GM18861 (cell line): Measurements from ENCODE around the gene KLF9.

Source experiments
- ATAC-seq: cut with Tn5 transposase; IDR thresholded peaks from one replicate; pipeline ENCODE4 v1.9.1; 2021; ENCODE audit not compliant: unreplicated experiment

KLF9 gene

GRCh38 chr9:70413799-70414775, at the start of gene KLF9:
KLF9 (minus strand) TSS chr9:70414657; CDS start chr9:70413363, 1,294 bp downstream.
- peak; percentile 55 for ATAC-seq

DNA sequence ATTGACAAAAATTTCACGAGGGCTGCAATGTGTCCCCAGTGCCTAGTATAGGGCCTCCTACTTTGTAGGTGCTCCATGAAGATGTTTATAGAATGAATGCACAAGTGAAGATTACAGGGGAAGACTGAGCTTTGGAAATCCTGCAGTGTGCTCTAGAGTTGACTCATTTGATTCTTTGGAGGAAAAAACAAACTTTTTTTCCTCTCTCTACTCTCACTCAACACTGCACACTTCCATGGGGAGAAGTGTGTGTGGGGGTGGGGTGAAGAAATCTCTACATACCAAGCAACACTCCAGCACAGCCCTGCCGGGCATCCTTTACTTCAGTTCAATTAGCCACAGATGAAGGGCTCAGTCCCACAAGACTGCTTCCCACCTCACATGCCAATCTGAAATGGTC, 49.4 kb upstream of the KLF9 start:
- no peak for ATAC-seq

- no peak for ATAC-seq
These were observed 47.8 kb upstream of the KLF9 start for GRCh38 chr9:70462300-70462699.

DNA sequence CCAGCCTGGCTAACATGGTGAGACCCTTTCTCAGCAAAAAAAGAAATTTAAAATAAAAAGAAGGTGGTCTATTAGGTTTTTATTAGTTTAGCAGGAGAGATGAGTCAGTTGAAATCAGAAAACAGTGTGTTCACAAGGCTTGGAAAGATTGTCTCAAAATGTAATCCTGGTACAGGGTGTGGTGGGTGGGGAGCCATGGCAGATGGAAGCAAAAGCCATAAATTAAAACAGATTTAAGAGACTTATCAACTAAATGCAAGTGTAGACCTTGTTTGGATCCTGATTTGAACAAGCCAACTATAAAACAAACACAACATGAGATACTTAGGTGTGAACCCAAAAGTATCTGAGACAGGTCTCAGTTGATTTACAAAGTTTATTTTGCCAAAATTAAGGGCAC, 42.8 kb upstream of the KLF9 start:
- ATAC-seq: no peak

- ATAC-seq: no peak
These were observed 41.7 kb upstream of the KLF9 start for GRCh38 chr9:70455993-70456704.

GRCh38 chr9:70452365-70452764, 37.9 kb upstream of the KLF9 start:
- no peak for ATAC-seq

DNA sequence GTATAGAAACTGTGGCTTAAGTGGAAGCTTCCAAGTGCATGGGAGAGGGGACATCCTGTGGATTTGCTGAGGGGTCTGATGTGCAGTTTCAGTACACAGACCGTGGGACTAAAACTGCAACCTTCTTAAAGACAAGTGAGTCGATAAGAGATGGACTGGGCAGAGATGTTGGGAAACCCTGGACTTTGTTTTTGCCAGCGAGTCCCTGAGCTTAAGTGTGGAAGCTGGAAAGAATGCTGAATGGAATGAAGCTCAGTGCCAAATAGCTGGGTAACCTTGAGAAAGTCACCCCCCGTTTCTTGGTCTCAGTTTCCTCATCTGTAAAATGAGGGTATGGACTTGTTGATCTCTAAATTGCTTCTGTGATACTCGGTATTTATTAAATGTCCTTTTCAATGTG, 37.3 kb upstream of the KLF9 start:
- no peak for ATAC-seq

DNA sequence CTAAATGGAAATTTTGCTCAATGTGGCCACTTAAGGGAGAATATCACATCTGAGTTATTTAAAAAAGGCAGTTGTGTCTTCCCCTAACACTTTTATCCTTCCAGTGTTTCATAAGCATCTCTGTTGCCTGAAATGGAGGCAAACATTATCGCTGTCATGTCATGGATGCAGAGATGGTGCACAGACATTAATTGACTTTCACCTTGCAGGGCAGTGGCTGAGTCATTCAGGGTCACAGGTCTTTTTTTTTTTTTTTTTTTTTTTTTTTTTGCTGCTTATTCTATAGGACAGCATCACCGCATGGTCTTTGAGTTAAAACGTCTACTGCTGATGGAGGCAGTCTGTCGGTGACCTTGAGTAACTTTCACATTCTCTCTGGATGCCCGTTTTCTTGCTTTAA, 36.3 kb upstream of the KLF9 start:
- ATAC-seq: no peak

GRCh38 chr9:70449461-70449860, 35.0 kb upstream of the KLF9 start:
- no peak for ATAC-seq

GRCh38 chr9:70448919-70449318, 34.5 kb upstream of the KLF9 start:
- no peak for ATAC-seq

- no peak for ATAC-seq
These were observed 30.4 kb upstream of the KLF9 start for GRCh38 chr9:70444904-70445303.

DNA sequence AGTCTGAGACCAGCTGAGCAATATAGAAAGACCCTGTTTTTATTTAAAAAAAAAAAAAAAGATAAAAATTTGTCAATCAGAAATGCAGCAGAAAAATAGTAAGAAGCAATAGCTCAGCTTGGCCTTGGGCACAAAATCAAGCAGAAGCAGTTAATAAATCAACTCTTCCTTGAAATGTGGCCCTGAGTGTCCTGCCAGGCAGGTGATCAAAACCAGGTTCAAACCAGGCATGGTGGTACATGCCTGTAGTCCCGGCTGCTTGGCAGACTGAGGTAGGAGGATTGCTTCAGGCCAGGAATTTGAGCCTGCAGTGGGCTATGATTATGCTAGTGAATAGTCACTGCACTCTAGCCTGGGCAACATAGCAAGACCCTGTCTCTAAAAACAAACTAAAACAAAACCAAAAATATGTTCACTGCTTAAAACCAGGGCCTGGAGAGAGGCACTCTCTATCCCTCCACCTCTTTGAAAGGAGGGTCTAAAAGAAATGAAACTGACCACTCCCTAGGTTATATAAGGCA, 27.9 kb upstream of the KLF9 start:
- no peak for ATAC-seq

- ATAC-seq: no peak
These were observed 27.2 kb upstream of the KLF9 start for GRCh38 chr9:70441622-70442021.

GRCh38 chr9:70439991-70440706, 25.7 kb upstream of the KLF9 start:
- no peak for ATAC-seq

GRCh38 chr9:70438341-70438928, 24.0 kb upstream of the KLF9 start:
- no peak for ATAC-seq

DNA sequence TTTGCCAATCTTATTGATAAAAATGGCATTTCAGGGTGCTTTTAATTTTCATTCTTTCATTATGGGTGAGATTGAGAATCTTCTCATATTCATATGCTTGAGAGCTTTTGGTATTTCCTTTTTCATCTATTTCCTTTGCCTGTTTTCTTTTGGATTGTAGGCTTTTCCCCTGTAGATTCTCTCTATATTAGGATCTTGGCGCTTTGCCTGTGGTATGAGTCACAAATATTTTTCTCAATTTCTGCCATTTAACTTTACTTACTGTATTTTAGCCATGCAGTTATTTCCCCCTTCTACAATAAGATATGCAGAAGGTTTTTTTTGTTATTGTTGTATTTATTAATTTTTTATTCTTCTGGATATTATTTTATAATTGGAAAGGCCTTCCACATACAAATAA, 21.5 kb upstream of the KLF9 start:
- no peak for ATAC-seq

GRCh38 chr9:70429899-70430298, 15.4 kb upstream of the KLF9 start:
- ATAC-seq: no peak

- no peak for ATAC-seq
These were observed 14.3 kb upstream of the KLF9 start for GRCh38 chr9:70428781-70429180.

DNA sequence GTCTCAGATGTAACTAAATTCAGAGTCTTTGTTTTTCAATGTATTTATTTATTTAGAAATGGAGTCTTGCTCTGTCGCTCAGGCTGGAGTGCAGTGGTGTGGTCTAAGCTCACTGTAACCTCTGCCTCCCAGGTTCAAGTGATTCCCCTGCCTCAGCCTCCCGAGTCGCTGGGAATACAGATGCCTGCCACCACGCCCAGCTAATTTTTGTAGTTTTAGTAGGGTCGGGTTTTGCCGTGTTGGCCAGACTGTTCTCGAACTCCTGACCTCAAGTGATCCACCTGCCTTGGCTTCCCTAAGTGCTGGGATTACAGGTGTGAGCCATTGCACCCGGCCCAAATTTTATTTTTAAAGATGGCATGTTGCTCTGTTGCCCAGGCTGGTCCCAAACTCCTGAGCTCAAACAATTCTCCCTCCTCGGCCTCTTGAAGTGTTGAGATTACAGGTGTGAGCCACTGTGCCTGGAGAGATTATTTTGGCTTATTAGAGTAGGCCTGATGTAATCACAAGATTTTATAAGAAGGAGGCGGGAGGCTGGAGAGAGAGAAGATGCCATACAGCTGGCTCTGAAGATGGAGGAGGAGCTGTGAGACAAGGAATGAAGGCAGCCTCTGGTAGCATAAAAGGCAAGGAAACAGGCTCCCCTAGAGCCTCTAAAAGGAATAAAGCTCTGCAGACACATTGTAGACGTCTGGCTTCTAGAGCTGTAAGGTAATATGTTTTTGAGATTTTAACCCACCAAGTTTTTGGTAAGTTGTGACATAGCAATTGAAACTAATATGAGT, 12.9 kb upstream of the KLF9 start:
- ATAC-seq: no peak

GRCh38 chr9:70425192-70425591, 10.7 kb upstream of the KLF9 start:
- no peak for ATAC-seq
